GM19240 (cell line): ENCODE data around the gene FPGS.
"Not testable (repeated sequence)": the region's sequence is repeated elsewhere in the genome, so short reads cannot be mapped to it uniquely, and the experiment has no call there.

Experiments
- DNase-seq: peaks from one replicate; pipeline ENCODE4 v3.0.0; 2011; ENCODE audit warnings: low spot score; ENCODE audit not compliant: insufficient read length

Gene FPGS, protein sequence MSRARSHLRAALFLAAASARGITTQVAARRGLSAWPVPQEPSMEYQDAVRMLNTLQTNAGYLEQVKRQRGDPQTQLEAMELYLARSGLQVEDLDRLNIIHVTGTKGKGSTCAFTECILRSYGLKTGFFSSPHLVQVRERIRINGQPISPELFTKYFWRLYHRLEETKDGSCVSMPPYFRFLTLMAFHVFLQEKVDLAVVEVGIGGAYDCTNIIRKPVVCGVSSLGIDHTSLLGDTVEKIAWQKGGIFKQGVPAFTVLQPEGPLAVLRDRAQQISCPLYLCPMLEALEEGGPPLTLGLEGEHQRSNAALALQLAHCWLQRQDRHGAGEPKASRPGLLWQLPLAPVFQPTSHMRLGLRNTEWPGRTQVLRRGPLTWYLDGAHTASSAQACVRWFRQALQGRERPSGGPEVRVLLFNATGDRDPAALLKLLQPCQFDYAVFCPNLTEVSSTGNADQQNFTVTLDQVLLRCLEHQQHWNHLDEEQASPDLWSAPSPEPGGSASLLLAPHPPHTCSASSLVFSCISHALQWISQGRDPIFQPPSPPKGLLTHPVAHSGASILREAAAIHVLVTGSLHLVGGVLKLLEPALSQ

DNA sequence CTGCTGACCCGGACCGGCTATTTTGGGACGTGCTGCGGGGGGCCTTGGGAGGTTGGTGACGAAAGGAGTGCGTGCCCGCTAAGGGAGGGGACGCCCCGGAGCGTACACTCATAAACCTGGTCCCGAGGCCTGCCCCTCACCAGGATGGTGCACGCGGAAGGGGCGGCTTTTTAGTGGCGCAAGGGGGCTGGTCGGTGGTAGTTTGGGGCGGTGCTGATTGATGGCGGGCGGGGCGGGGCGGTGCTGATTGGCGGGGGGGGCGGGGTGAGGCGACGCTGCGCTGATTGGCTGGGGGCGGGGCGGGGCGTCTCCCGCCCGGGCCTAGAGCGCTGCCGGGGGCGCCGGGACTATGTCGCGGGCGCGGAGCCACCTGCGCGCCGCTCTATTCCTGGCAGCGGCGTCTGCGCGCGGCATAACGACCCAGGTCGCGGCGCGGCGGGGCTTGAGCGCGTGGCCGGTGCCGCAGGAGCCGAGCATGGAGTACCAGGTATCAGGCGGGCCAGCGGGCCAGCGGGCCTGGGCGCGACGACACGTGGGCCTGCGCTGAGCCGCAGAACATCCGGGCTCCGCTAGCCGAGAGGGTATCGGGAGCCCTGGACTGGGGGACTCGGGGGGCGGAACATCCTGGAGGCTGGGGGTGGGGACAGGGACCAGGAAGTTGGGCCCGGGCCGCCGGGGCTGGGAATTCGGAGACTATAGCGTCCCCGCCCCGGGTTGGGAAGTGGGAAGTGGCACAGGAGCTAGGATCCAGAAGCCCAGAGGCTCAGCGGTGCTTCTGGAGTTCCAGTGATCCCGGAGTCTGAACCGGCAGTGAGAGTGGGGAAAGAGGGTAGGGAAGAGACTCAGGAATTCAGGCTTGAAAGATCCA is at the start of gene FPGS:
Gene FPGS (plus strand): TSS at position 307 of the 868 bp plus-strand sequence. CDS start 43 bp downstream, at position 350.
- peak; percentile 98 for DNase-seq

DNA sequence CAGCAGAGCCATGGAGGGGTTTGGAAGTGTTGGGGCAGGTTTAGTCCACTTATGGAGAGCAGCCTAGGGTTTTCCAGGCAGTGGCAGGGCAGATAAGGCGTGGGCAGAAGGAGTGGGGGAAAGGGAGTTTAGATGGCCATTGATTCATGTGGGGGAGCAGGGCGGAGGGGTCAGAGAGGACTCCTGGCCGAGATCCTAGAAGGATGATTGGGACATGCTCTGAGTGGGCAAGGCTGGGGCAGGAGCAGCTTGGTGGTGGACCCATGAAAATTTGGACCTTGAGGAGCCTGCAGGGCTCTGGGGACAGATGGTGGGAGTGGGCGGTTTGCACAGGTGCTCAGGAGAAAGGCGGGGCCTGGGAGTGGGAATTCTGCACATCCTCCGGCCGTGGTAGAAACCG is 49.5 kb upstream of the FPGS start:
- no peak for DNase-seq

DNA sequence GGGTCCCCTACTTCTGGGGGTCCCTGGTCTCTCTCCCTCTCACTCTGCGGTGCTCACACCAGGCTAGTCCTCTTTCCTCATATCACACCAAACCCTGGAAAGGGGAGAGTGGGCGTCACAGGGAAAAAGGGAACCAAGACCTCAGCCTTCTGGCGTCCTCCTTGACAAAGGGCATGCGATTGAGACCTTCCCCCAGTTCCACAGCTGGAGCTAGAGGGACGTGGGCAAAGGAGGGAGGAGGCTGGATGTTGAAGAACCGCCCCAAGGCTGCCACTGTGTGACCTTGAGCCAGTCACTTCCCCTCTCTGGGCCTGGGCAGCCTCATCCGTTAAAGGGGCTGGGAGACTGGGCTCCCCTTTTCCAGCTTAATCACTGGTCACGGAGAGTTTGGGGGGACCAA is 49.1 kb upstream of the FPGS start:
- DNase-seq: no peak

DNA sequence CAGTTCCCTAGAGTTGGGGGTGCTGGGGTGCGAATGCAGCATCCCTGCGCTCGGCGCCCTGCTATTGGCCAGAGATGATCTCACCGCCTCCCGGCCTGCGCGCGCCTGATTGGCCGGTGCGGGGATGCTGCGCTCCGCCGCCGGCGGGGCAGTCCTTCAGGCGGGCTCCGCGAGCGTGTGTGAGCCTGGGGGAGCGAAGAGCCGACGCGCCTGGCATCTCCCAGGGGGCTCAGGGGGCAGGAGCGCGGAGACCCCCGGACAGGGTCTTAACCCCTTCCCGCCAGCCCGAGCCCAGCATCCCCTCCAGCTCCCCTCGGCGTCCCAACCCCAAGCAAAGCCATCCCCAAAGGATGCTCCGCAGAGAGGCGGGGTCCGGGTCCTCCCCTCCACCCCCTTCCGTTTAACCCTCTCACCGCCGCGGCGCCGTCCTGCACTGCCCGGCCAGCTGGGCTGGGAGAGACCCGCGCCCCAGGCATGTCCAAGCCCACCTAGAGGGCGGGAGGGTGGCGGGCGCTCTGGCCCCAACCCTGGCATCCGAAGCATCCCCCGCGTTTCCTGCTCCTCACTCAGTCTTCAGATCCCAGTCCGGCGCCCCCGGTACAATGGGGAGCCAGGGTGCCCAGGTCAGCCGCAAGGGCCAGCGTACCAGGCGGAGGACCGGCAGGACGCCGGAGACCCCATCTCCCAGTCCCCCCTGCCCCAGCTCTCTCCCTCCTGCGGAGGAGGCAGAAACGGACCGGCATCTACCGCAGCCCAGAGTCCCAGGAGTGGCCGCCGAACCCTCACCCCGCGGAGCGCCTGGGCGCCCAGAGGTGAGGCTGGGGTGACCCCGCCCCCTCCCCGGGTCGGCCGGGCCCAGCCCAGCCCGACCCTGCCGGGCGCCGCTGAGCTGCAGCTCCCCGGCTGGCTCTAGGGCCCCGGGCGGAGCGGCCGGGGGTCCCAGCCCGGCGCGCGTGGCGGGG is 48.3 kb upstream of the FPGS start:
- no peak for DNase-seq

DNA sequence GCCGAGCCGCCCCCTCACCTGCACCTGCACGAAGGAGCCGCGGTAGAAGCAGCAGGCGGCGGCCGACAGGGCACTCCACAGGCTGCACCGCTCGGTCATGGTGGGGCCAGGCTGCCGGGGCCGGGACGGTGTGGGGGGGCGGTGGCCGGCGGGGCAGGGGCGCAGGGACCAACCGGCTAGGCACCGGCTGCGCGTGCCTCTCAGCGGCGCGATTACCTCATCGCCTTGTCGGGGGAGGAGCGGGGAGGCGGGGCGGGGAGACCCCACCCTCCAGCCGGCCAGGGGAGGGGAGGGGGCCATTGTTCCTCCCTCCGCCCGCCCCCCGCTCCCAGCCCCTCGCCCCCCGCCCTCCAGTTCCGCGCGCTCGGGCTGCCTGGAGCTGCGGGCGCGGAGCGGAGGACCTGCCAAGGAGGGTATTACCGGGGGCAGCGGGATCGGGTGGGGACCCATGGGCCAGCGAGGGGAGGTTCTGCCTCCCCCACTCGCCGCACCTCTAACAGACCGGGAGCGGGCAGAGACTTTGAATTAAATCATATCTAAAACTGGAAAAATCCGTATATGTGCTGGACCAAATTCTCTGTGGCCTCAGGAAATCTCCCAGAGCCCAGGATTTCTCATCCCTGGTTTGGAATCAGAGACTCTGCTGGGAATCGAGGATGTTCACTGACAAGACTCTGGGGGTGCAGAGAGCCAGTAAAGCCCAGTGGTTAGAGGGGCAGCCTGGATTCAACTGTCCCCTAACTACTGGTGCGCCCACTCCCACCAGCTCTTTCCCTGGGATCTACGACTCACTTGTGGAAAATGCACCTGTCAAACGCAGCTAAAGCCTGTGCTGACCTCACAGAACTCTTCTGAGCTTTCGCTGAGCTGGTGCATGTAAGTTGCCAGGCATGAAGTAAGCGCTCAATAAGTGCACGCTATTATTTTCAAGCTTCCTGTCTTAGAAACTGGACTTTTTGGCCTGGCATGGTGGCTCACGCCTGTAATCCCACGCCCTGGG is 47.3 kb upstream of the FPGS start:
- no peak for DNase-seq

DNA sequence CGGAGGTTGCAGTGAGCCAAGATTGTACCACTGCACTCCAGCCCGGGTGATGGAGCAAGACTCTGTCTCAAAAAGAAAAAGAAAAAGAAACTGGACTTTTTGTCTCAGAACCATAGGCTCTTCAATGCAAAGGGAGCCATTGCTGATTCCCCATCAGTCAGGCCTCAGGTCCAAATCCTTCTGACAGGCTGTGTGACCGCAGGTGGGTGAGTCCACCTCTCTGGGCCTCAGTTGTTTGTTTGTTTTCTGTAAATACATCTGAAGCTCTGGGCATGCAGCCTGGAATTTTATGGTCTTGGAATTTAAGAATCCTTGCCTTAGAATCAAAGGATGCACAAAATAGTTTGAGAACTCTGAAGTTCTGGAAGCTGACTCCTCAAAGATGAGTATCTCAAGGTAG is 46.4 kb upstream of the FPGS start:
- DNase-seq: no peak

DNA sequence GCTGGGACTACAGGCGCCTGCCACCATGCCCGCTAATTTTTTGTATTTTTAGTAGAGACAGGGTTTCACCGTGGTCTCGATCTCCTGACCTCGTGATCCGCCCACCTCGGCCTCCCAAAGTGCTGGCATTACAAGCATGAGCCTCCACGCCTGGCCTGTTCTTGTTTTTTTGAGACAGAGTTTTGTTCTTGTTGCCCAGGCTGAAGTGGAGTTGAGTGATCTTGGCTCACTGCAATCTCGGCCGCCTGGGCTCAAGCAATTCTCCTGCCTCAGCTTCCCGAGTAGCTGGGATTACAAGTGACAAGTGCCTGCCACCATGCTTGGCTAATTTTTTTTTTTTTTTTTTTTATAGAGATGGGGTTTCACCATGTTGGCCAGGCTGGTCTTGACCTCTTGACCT is 45.9 kb upstream of the FPGS start:
- not testable (repeated sequence) for DNase-seq

DNA sequence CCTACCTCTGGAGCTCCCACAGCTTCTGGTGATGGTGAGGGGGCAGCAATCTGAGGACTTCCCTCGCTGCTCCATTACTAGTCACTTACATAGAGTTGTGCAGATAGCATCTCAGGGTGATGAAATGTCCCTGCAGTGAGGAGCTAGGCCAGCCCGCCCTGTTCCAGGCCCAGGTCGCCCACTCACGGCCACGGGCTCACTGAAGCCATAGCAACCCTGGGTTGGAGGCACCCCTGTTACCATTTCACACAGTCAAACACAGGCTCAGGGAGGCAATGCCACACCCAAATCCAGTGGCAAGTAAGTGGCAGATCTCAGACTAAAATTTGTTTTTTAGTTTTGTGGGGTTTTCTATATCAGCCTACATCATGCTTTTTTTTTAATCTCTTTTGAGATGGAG is 43.8 kb upstream of the FPGS start:
- DNase-seq: no peak

DNA sequence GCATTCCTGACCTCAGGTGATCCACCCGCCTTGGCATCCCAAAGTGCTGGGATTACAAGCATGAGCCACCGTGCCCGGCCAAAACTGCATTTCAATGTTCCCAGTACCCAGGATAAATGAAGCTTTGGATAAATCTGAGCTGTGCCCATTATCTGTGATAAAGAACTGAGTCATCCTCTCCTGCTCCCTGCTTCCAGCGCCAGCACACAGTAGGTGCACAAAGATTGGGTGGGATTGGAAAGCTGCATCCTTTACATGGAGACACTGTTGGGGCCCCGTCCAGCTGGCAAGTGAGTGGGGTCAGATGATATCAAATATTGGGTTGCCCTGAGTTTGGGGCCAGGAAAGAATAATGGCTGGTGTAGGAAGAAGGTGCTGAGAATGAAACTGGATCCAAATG is 41.6 kb upstream of the FPGS start:
- no peak for DNase-seq

DNA sequence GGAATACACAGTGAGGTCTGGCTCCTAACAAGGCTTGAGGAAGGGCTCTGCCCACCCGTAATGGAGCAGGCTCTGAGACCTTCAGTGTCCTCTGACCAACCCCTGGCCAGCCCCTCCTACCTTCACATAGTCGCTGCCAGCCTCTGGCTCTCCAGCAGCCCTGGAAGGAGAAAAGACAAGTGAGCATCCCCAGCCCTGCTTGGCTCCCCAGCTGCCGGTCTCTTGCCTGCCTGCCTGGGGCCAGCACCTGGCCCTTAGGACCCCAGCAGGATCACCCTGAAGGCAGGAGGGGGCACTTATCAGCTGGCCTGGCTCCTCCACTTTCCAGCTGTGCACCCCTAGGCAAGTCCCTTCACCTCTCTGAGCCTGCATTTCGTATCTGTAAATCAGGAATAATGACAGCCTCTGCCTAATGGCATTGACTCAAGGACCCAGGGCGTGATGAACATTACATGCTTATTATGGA is 41.2 kb upstream of the FPGS start:
- DNase-seq: no peak

DNA sequence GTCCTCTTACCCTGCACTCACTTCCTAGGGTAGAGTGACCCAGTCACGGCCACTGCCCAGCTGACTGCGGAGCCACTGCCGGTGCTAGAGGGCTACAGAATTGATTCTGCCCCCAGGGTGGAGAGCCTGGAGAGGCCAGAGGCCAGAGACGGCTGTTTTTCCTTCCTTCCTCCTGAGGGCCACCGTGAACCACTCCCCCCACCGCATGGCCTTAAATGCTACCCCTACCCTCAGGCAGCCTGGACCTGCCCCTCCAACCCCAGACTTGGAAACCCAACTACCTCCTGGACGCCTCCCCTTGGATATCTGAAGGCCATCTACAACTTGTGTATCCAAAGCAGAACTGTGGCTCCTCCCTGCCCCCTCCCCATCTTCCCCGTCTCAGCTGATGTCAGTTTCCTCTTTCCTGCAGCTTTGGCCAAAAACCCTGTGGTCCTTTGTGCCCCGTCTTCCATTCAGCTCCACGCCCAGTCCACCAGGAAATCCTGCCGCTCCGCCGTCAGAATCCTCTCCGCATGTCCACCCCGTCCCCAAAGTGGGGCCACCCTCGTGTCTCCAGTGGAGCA is 40.5 kb upstream of the FPGS start:
- DNase-seq: no peak

DNA sequence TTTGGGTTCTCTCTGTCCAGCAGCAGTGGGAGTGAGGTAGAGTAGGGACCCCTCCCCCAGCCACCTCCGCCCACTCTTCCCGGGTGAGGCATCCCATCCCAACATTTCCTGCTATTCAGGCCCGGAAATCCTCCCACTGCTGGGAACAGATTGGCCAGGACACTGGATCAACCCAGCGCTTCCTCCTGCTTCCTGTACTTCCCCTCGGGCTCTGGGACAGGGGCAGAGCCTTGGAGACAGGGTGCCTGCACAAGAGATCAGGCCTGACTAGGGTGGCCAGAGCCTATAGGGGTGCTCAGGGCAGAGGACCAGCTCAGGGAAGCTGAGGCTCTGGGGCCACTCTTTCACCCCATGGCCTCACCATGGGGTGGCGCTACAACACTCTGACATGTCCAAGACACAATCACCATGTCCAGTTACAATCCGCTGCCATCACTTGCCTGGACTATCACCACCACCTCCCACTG is 38.7 kb upstream of the FPGS start:
- no peak for DNase-seq

DNA sequence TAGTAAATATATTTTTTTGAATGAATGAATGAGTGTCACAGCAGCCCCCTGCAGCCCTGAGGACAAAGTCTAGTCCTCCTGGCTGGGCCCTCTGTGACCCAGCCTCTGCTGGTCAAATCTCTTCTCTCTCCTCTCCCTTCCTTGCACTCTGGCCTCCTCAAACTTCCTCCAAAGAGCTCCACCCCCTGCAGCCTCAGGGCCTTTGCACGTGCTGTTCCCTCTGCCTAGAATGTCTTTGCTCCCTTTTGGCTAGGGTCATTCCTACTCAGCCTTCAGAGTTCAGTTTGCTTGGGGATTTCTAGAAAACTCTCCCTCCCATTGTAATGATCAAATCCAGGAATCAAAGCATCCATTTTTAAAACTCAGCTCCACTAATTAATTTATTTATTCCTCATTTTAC is 37.3 kb upstream of the FPGS start:
- no peak for DNase-seq

DNA sequence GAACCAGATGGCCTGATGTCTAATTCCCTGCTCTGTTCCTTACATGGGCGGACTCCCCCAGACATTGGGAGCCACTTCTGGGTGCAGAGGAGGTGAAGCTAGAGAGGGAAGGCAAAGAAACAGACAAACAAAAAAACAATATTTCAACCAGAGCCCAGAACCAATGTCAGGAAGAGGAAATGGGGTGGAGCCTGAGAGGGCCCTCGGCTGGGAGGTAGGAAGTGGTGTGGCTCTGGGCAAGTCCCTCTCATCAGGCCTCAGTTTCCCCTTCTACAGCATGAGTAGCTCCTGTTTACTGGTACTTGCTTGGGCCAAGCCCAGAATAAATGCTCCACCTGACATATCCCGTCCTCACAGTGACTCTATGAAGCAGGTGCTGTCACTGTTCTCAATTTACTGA is 35.3 kb upstream of the FPGS start:
- DNase-seq: no peak

DNA sequence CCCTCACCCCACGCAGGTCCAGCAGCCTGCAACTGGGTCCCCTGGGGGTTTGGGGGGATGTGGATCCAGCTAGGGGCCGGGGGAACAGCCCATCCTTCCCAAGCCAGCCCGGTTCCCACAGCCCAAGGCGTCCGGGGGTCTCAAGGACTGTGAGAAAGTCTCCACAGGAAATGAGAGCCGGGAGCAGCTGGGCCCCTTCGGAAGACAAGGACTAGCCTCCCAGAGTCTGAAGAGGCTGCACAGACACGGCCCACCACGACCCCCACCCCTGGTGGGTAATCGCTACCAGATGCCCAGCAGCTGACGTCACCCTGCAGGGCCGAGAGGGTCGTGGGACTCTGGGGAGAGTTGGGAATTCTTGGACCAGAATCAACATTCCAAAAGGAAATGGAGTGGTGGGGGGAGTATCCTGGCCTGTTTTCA is 34.8 kb upstream of the FPGS start:
- no peak for DNase-seq

DNA sequence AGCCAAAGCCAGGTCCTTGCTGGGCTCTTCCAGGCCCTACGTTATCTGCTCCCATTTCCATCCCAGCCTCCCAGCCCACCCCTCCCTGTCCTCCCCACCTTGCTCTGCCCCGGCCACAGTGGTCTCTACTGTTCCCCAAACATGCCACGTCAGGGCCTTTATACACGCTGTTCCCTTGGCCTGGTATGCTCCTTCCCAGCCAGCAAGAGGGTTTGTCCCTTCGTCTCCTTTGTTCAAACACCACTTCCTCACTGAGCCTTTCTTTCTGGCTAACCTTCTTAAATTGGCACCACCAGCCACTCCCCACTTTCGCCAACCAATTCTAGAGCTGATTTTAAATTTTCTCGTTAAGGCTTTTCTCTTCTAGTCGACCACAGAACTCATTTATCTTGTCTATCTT is 34.0 kb upstream of the FPGS start:
- DNase-seq: no peak

DNA sequence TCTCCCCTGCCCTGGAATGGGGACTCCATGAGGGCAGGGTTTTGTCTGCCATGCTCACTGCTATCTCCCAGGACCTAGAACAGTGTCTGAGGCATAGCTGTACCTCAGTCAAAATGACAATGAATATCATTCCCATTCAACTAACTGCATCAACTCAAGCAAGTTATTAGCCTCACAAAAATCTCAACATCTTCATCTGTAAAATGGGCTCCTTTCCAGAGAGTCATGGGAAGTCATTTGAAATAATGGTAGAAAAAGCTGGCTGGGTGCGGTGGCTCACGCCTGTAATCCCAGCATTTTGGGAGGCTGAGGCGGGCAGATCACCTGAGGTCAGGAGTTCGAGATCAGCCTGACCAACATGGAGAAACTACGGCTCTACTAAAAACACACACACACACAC is 33.6 kb upstream of the FPGS start:
- no peak for DNase-seq

DNA sequence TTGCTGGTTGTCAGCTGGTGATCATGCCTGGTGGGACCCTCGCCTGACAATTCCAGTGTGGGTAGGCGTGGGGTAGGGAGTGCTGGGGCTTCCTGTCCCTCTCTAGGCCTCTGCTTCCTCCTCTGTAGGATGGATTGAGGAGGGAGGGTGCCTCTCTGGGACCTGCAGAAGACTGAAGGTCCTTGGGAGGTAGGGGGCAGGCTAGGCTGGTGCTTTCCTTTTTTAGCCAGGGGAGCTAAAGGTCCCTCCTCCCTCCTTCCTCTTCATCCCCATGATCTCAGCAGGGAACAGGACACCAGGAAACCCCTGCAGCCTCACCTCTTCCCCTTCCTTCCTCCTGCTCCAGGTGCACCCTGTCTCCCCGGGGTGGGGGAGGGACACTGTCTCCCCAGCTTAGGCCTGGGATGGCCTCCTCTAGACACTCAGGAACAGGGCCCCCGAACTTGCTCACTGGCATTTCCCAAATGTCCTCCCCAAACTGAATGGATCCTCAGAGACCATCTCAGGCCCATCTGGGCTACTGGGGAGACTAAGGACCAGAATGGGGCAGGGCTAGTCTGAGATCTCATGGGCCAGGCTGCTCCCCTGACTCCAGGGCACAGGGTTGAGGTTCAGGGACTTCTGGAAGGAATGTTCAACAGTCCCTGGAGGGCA is 32.6 kb upstream of the FPGS start:
- DNase-seq: no peak

DNA sequence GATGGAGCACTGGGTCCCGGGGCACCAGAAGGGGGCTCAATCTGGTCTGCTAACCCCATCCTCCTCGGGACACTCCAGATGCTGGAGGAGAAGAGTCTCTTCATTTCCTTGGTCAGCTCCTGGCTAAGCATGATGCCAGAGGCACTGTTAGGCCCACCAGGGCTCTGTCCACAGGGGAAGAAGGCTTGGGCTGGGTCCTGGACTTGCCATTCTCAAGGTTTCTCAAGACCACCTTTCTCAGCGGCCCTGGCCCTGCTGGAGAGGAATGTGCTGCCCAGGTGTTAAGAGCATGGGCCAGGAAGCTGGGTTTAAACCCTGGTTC is 32.1 kb upstream of the FPGS start:
- no peak for DNase-seq
